Astrocyte (in vitro differentiated cells and primary cell): ENCODE measurements around the gene SPSB1.

Experiments used
- EZH2 ChIP-seq: IDR thresholded peaks from 2 replicates; pipeline ENCODE4 v1.6.1; 2012; ENCODE audit warnings: mild to moderate bottlenecking, low read length, inconsistent platforms; ENCODE audit not compliant: insufficient read depth
- TF ChIP-seq, protein P1 (sequence below): IDR thresholded peaks from 2 replicates; pipeline ENCODE4 v1.5.1; 2011; ENCODE audit warnings: low read depth, mild to moderate bottlenecking, inconsistent platforms, low read length, moderate library complexity; ENCODE audit not compliant: insufficient read depth

GRCh38 chr1:9378801-9379200 lies 86.1 kb downstream of the SPSB1 start:
- TF ChIP-seq, protein P1, sequence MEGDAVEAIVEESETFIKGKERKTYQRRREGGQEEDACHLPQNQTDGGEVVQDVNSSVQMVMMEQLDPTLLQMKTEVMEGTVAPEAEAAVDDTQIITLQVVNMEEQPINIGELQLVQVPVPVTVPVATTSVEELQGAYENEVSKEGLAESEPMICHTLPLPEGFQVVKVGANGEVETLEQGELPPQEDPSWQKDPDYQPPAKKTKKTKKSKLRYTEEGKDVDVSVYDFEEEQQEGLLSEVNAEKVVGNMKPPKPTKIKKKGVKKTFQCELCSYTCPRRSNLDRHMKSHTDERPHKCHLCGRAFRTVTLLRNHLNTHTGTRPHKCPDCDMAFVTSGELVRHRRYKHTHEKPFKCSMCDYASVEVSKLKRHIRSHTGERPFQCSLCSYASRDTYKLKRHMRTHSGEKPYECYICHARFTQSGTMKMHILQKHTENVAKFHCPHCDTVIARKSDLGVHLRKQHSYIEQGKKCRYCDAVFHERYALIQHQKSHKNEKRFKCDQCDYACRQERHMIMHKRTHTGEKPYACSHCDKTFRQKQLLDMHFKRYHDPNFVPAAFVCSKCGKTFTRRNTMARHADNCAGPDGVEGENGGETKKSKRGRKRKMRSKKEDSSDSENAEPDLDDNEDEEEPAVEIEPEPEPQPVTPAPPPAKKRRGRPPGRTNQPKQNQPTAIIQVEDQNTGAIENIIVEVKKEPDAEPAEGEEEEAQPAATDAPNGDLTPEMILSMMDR, result no peak
- TF ChIP-seq EZH2, result no peak
